ENCODE data around the gene BCAN.

GRCh38 chr1:156693848-156694689, 52.2 kb downstream of the BCAN start:
- TF ChIP-seq CTCF (IDR thresholded peaks at IDR 0.05) (peak in 2 of 6 experiments; percentile 23 to 31), POLR2A (IDR thresholded peaks at IDR 0.05) (no peak)
